ENCODE data around the gene PREP.

PREP gene

GRCh38 chr6:105372849-105373182 is 30.1 kb downstream of the PREP start:
- ChIA-PET CTCF (interaction anchor here (0.6 to 5.7 kb wide), 6 partner anchors 9 to 56 kb away, joined by 3 to 30 read pairs (median 4); partner anchors contain the start of gene PREP), POLR2A (no interaction called here)
- Histone ChIP-seq H3K9me3 (ENCODE audit: control insufficient read depth, insufficient read depth, low read depth, low read length) (no peaks in the 10 kb centered on the region), H3K36me3 (ENCODE audit: control insufficient read depth in 2 of 2, insufficient read depth in 1 of 2, low read length in 2 of 2) (peaks cover 4 to 74% of the 10 kb centered on the region in 2 experiments; a peak in 2 of 3 replicates), H3K4me3 (ENCODE audit: low read depth, low read length) (no peak overlapping the region), H3K27ac (ENCODE audit: extremely low read depth, low read depth, low read length) (no peak overlapping the region), H3K4me1 (ENCODE audit: control insufficient read depth, insufficient read depth, low read length) (no peaks in the 10 kb centered on the region)
- no peak for TF ChIP-seq ZNF335 (tag by site-specific recombination; conservative IDR thresholded peaks at IDR 0.05)
- no peak for TF ChIP-seq ZNF391 (tag by site-specific recombination; IDR thresholded peaks at IDR 0.05; ENCODE audit: borderline replicate concordance, low read depth)
- TF ChIP-seq, protein P1, sequence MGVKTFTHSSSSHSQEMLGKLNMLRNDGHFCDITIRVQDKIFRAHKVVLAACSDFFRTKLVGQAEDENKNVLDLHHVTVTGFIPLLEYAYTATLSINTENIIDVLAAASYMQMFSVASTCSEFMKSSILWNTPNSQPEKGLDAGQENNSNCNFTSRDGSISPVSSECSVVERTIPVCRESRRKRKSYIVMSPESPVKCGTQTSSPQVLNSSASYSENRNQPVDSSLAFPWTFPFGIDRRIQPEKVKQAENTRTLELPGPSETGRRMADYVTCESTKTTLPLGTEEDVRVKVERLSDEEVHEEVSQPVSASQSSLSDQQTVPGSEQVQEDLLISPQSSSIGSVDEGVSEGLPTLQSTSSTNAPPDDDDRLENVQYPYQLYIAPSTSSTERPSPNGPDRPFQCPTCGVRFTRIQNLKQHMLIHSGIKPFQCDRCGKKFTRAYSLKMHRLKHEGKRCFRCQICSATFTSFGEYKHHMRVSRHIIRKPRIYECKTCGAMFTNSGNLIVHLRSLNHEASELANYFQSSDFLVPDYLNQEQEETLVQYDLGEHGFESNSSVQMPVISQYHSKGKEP (tag by site-specific recombination; IDR thresholded peaks at IDR 0.05), result no peak
- no peak for TF ChIP-seq ATF2 (tag by site-specific recombination; IDR thresholded peaks at IDR 0.05; ENCODE audit: low read depth)
- no peak for TF ChIP-seq ZNF629 (tag by site-specific recombination; IDR thresholded peaks at IDR 0.05)
- TF ChIP-seq ZNF670 (tag by site-specific recombination; IDR thresholded peaks at IDR 0.05; ENCODE audit: low read depth), result no peak
- no peak for TF ChIP-seq ZNF132 (tag by site-specific recombination; IDR thresholded peaks at IDR 0.05; ENCODE audit: borderline replicate concordance)
- TF ChIP-seq ZNF354C (tag by site-specific recombination; IDR thresholded peaks at IDR 0.05; ENCODE audit: borderline replicate concordance, low read depth), result no peak
- no peak for TF ChIP-seq ZNF138 (tag by site-specific recombination; IDR thresholded peaks at IDR 0.05; ENCODE audit: borderline replicate concordance)
- no peak for TF ChIP-seq ZNF624 (tag by site-specific recombination; IDR thresholded peaks at IDR 0.05)
- no peak for TF ChIP-seq ZNF600 (tag by site-specific recombination; IDR thresholded peaks at IDR 0.05)
- TF ChIP-seq ZNF146 (tag by site-specific recombination; IDR thresholded peaks at IDR 0.05), result no peak
- TF ChIP-seq ZNF555 (tag by site-specific recombination; conservative IDR thresholded peaks at IDR 0.05), result no peak
- TF ChIP-seq ZNF791 (tag by site-specific recombination; IDR thresholded peaks at IDR 0.05), result no peak
- no peak for TF ChIP-seq ZNF133 (tag by site-specific recombination; IDR thresholded peaks at IDR 0.05)
- TF ChIP-seq ZNF596 (tag by site-specific recombination; IDR thresholded peaks at IDR 0.05), result no peak
- TF ChIP-seq SCRT2 (tag by site-specific recombination; IDR thresholded peaks at IDR 0.05), result no peak
- no peak for TF ChIP-seq ZNF37A (tag by site-specific recombination; IDR thresholded peaks at IDR 0.05)
- no peak for TF ChIP-seq ZBTB49 (tag by site-specific recombination; IDR thresholded peaks at IDR 0.05; ENCODE audit: low read depth)

DNA sequence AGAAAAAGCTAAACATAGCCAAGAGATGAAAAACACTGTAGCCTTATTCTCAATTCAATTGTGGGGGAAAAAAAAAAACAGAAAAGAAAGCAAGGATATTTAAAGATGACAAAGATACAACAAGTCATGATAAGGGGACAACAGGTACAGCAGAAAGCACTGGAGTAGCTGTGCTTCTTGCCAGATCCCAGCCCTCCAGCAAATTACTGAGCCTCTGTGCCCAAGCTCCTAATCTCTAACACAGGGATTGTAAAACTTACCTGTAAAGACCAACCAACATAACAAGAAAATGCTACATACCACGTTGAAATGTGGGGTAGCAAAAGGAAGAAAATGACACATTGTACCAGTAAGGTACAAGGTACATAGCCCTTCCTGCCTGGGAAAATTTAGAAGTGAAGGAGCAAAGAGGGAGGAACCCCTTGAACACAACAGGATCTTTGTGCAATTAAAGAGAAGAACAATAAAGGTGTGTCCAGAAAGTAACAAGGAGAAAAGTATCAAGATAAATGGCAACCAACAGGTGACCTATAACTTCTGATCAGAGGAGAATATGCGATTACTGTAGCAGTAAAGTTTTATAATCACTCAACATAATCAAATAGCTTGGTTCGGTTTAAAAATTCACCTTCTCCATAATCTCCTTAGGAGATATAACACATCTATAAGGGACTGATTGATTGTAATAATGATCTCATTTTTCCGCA is 30.6 kb downstream of the PREP start:
- ChIA-PET CTCF (interaction anchor here (0.6 to 5.7 kb wide), 8 partner anchors 8 to 311 kb away, joined by 3 to 30 read pairs (median 4); partner anchors contain the start of gene PREP), POLR2A (interaction anchor here (0.7 kb wide), 1 partner anchor 43 kb away, joined by 3 read pairs; no protein-coding TSS in a partner anchor)
- Histone ChIP-seq H3K4me3 (ENCODE audit: low read depth, low read length) (no peak overlapping the region), H3K4me1 (ENCODE audit: control insufficient read depth, insufficient read depth, low read length) (no peaks in the 10 kb centered on the region), H3K27ac (ENCODE audit: extremely low read depth, low read depth, low read length) (no peak overlapping the region), H3K36me3 (ENCODE audit: control insufficient read depth in 2 of 2, insufficient read depth in 1 of 2, low read length in 2 of 2) (peaks cover 4 to 75% of the 10 kb centered on the region in 2 experiments; a peak in 2 of 3 replicates), H3K9me3 (ENCODE audit: control insufficient read depth, insufficient read depth, low read depth, low read length) (no peaks in the 10 kb centered on the region)
- TF ChIP-seq ZSCAN5A (tag by site-specific recombination; IDR thresholded peaks at IDR 0.05) (no peak), ZNF175 (tag by site-specific recombination; IDR thresholded peaks at IDR 0.05) (no peak), ELK4 (IDR thresholded peaks at IDR 0.05; ENCODE audit: borderline replicate concordance, low read depth, low read length) (no peak), ZNF311 (tag by site-specific recombination; IDR thresholded peaks at IDR 0.05; ENCODE audit: borderline replicate concordance) (no peak), GLIS2 (tag by site-specific recombination; IDR thresholded peaks at IDR 0.05) (no peak), ZNF114 (tag by site-specific recombination; IDR thresholded peaks at IDR 0.05) (no peak)
- TF ChIP-seq, protein P2, sequence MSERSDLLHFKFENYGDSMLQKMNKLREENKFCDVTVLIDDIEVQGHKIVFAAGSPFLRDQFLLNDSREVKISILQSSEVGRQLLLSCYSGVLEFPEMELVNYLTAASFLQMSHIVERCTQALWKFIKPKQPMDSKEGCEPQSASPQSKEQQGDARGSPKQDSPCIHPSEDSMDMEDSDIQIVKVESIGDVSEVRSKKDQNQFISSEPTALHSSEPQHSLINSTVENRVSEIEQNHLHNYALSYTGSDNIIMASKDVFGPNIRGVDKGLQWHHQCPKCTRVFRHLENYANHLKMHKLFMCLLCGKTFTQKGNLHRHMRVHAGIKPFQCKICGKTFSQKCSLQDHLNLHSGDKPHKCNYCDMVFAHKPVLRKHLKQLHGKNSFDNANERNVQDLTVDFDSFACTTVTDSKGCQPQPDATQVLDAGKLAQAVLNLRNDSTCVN (tag by site-specific recombination; optimal IDR thresholded peaks at IDR 0.05), result no peak
